H9 (cell line): ENCODE data around the gene RBM3. TPM values are rescaled to one million over a fixed set of nuclear protein-coding genes. Genes with fewer than 3 reads are reported as not detected.

Source experiments
- DNase-seq: peaks from one replicate; pipeline ENCODE4 v3.0.0-alpha.2; 2017
- H2AFZ ChIP-seq: one replicate; pipeline ENCODE4 v1.6.1; 2013; ENCODE audit warnings: mild to moderate bottlenecking, low read length, control low read depth, moderate library complexity
- H2AK5ac ChIP-seq: 2 replicates; pipeline ENCODE4 v1.6.1; 2013; ENCODE audit warnings: low read length, control low read depth, mixed read lengths; ENCODE audit not compliant: insufficient read length
- H2BK120ac ChIP-seq: one replicate; pipeline ENCODE4 v1.6.1; 2013; ENCODE audit warnings: low read depth, mild to moderate bottlenecking, low read length, control low read depth, inconsistent platforms; ENCODE audit not compliant: poor library complexity, severe bottlenecking
- H2BK12ac ChIP-seq: 2 replicates; pipeline ENCODE4 v1.6.1; 2013; ENCODE audit warnings: low read length, control low read depth, mixed read lengths, low read depth; ENCODE audit not compliant: insufficient read length
- H2BK15ac ChIP-seq: 2 replicates; pipeline ENCODE4 v1.6.1; 2013; ENCODE audit warnings: low read depth, low read length, control low read depth
- H2BK20ac ChIP-seq: one replicate; pipeline ENCODE4 v1.6.1; 2013; ENCODE audit warnings: low read depth, mild to moderate bottlenecking, low read length, control low read depth, inconsistent platforms; ENCODE audit not compliant: poor library complexity, severe bottlenecking
- H2BK5ac ChIP-seq: 2 replicates; pipeline ENCODE4 v1.6.1; 2013; ENCODE audit warnings: low read length, control low read depth, mixed read lengths; ENCODE audit not compliant: insufficient read length
- H3K14ac ChIP-seq: 2 replicates; pipeline ENCODE4 v1.6.1; 2013; ENCODE audit warnings: low read length, control low read depth; ENCODE audit not compliant: insufficient read depth
- H3K18ac ChIP-seq: 2 replicates; pipeline ENCODE4 v1.6.1; 2013; ENCODE audit warnings: low read depth, mild to moderate bottlenecking, mixed read lengths, low read length, control low read depth; ENCODE audit not compliant: insufficient read length
- H3K23ac ChIP-seq: 2 replicates; pipeline ENCODE4 v1.6.1; 2013; ENCODE audit warnings: low read length, control low read depth, mixed read lengths, low read depth; ENCODE audit not compliant: insufficient read length
- H3K23me2 ChIP-seq: 2 replicates; pipeline ENCODE4 v1.6.1; 2013; ENCODE audit warnings: low read depth, mild to moderate bottlenecking, mixed read lengths, low read length, control low read depth; ENCODE audit not compliant: insufficient read length, poor library complexity, severe bottlenecking
- H3K27ac ChIP-seq: 2 replicates; pipeline ENCODE4 v1.5.1; 2013; ENCODE audit warnings: low read length, control low read depth, mixed read lengths, low read depth; ENCODE audit not compliant: insufficient read length
- H3K27me3 ChIP-seq: 2 replicates; pipeline ENCODE4 v1.6.1; 2013; ENCODE audit warnings: low read length, control low read depth, inconsistent platforms; ENCODE audit not compliant: insufficient read depth
- H3K4ac ChIP-seq: 2 replicates; pipeline ENCODE4 v1.6.1; 2013; ENCODE audit warnings: low read depth, mild to moderate bottlenecking, control low read depth, inconsistent platforms, low read length, moderate library complexity
- H3K4me1 ChIP-seq: 2 replicates; pipeline ENCODE4 v1.6.1; 2013; ENCODE audit warnings: low read length, control low read depth, inconsistent platforms; ENCODE audit not compliant: insufficient read depth
- H3K4me2 ChIP-seq: 2 replicates; pipeline ENCODE4 v1.6.1; 2013; ENCODE audit warnings: low read length, control low read depth, mixed read lengths; ENCODE audit not compliant: insufficient read length, insufficient read depth
- H3K56ac ChIP-seq: 2 replicates; pipeline ENCODE4 v1.6.1; 2013; ENCODE audit warnings: low read depth, mild to moderate bottlenecking, mixed read lengths, low read length, control low read depth; ENCODE audit not compliant: insufficient read length
- H3K79me1 ChIP-seq: 2 replicates; pipeline ENCODE4 v1.6.1; 2013; ENCODE audit warnings: low read depth, mild to moderate bottlenecking, moderate library complexity, low read length, control low read depth, inconsistent platforms; ENCODE audit not compliant: insufficient read depth, poor library complexity, severe bottlenecking
- H3K79me2 ChIP-seq: 2 replicates; pipeline ENCODE4 v1.6.1; 2013; ENCODE audit warnings: low read length, control low read depth, inconsistent platforms; ENCODE audit not compliant: insufficient read depth
- H3K9ac ChIP-seq: 2 replicates; pipeline ENCODE4 v1.6.1; 2013; ENCODE audit warnings: low read length, control low read depth, mixed read lengths; ENCODE audit not compliant: insufficient read length; ENCODE audit errors: extremely low read depth
- H3K9me3 ChIP-seq: one replicate; pipeline ENCODE4 v1.6.1; 2013; ENCODE audit warnings: low read depth, low read length, inconsistent platforms; ENCODE audit not compliant: control insufficient read depth
- H3T11ph ChIP-seq: one replicate; pipeline ENCODE4 v1.6.1; 2013; ENCODE audit warnings: mild to moderate bottlenecking, low read length, control low read depth, inconsistent platforms
- H4K20me1 ChIP-seq: one replicate; pipeline ENCODE4 v1.6.1; 2013; ENCODE audit not compliant: control insufficient read depth, insufficient read length, insufficient read depth
- H4K5ac ChIP-seq: 2 replicates; pipeline ENCODE4 v1.6.1; 2013; ENCODE audit warnings: low read depth, mild to moderate bottlenecking, mixed read lengths, low read length, control low read depth; ENCODE audit not compliant: insufficient read length
- H4K8ac ChIP-seq: replicated peaks from 2 replicates; pipeline ENCODE4 v1.6.1; 2013; ENCODE audit warnings: low read length, control low read depth, mixed read lengths, low read depth; ENCODE audit not compliant: insufficient read length
- H4K91ac ChIP-seq: 2 replicates; pipeline ENCODE4 v1.6.1; 2013; ENCODE audit warnings: low read depth, mild to moderate bottlenecking, moderate library complexity, mixed read lengths, low read length, control low read depth; ENCODE audit not compliant: insufficient read length
- H3K27ac Mint-ChIP-seq, 3 experiments: 2 replicates in 2 of 3; 3 replicates in 1 of 3; pipeline ENCODE4 v1.8.0; 2020 to 2021; ENCODE audit warnings: mixed read lengths in 3 of 3, mild to moderate bottlenecking in 1 of 3, moderate library complexity in 1 of 3
- H3K27me3 Mint-ChIP-seq: 2 replicates; pipeline ENCODE4 v1.8.0; 2021; ENCODE audit warnings: low read depth, mild to moderate bottlenecking, moderate library complexity, mixed read lengths
- H3K36me3 Mint-ChIP-seq, 3 experiments: 2 replicates in 2 of 3; 3 replicates in 1 of 3; pipeline ENCODE4 v1.8.0; 2020 to 2021; ENCODE audit warnings: low read depth in 3 of 3, mixed read lengths in 3 of 3; ENCODE audit not compliant: insufficient read depth in 1 of 3
- H3K4me1 Mint-ChIP-seq, 2 experiments: 2 replicates each; pipeline ENCODE4 v1.8.0; 2020; ENCODE audit warnings: mixed read lengths in 2 of 2
- H3K4me3 Mint-ChIP-seq, 2 experiments: 2 replicates in 1 of 2; 3 replicates in 1 of 2; pipeline ENCODE4 v1.8.0; 2020 to 2021; ENCODE audit warnings: mild to moderate bottlenecking in 2 of 2, mixed read lengths in 2 of 2, moderate library complexity in 1 of 2
- H3K9me3 Mint-ChIP-seq, 2 experiments: 2 replicates in 1 of 2; 3 replicates in 1 of 2; pipeline ENCODE4 v1.8.0; 2020; ENCODE audit warnings: mild to moderate bottlenecking in 2 of 2, mixed read lengths in 2 of 2, moderate library complexity in 1 of 2
- CTCF ChIP-seq: fragments of 200-600 bp; sonication (generic); conservative IDR thresholded peaks from 3 replicates; pipeline ENCODE4 v1.8.0; 2021; ENCODE audit warnings: antibody characterized with exemption, mild to moderate bottlenecking
- WGBS: extraction: QIAGEN DNeasy Blood & Tissue Kit; methylation state at CpG from one replicate; pipeline ENCODE4 v1.1.7; 2013; ENCODE audit warnings: missing lambda C conversion rate, low lambda C conversion rate, mixed read lengths; ENCODE audit not compliant: insufficient read length; ENCODE audit errors: extremely low coverage; 5-methylcytosine and 5-hydroxymethylcytosine counted together
- total RNA-seq: library from RNA; stranded (reverse); gene quantifications from 2 replicates; pipeline ENCODE4 v1.2.1, GENCODE V29; 2021

Gene RBM3
- total RNA-seq, 1 experiment from 2014 or later = 264 TPM

- Histone ChIP-seq H2BK20ac (no peak overlapping the region), H2BK5ac (no peak overlapping the region), H3K4ac (no peak overlapping the region), H3K9ac (no peak overlapping the region), H2AK5ac (no peak overlapping the region), H2BK12ac (no peak overlapping the region), H3K56ac (no peak overlapping the region), H3K14ac (no peak overlapping the region), H3K9me3 (peaks cover 37% of the 10 kb centered on the region), H2BK15ac (no peak overlapping the region), H3K79me1 (no peaks in the 10 kb centered on the region), H3K27me3 (no peaks in the 10 kb centered on the region), H3K4me2 (no peak overlapping the region), H3K27ac (no peak overlapping the region), H3K79me2 (no peaks in the 10 kb centered on the region), H2BK120ac (no peak overlapping the region), H4K8ac (no peak overlapping the region), H2AFZ (no peak overlapping the region), H3K23me2 (no peaks in the 10 kb centered on the region), H4K20me1 (no peaks in the 10 kb centered on the region), H3K23ac (no peak overlapping the region), H4K91ac (no peak overlapping the region), H3T11ph (no peak overlapping the region), H3K4me1 (no peaks in the 10 kb centered on the region), H4K5ac (no peak overlapping the region), H3K18ac (no peak overlapping the region)
- TF ChIP-seq CTCF = no peak
- peaks cover 74% of the 10 kb centered on the region in 2 experiments for H3K9me3 Mint-ChIP-seq
- WGBS = no CpG with 5 or more reads among the region's 1 CpG
- H3K36me3 Mint-ChIP-seq = peaks cover 12 to 45% (median 27%) of the 10 kb centered on the region in 3 experiments
- DNase-seq = no peak
- H3K4me1 Mint-ChIP-seq = no peaks in the 10 kb centered on the region
- no peaks in the 10 kb centered on the region for H3K27me3 Mint-ChIP-seq
- H3K27ac Mint-ChIP-seq = peak overlapping the region in 1 of 3 experiments; percentile 5; a peak in 1 of 7 replicates
- H3K4me3 Mint-ChIP-seq = no peak overlapping the region
These were observed 42.1 kb upstream of the RBM3 start for GRCh38 chrX:48532161-48532560.
